HepG2 (cell line): Measurements from ENCODE around the gene PGP. TPM values are rescaled to one million over a fixed set of nuclear protein-coding genes. Genes with fewer than 3 reads are reported as not detected.

Experiments
- ATAC-seq: fragments of 200-7000 bp; cut with Tn5 transposase; 3 replicates; pipeline ENCODE4 v1.9.1; 2020; ENCODE audit warnings: mild to moderate bottlenecking, moderate library complexity
- BruUV-seq: library from RNA; stranded (reverse); fragments of 400-500 nt; replicated peaks from 2 replicates; lab custom pipeline; 2021; lab: Mats Ljungman, UMichigan
- CTCF ChIA-PET: fragments of 300-600 bp; formaldehyde crosslinking; extraction: SDS; loops from one replicate; lab custom pipeline; 2021; ENCODE audit warnings: low total read pairs, inconsistent platforms, low intra/inter-chr PET ratio; lab: Yijun Ruan, JAX
- POLR2A ChIA-PET: fragments of 350-600 bp; sonication (Branson Sonifier 250); formaldehyde crosslinking; loops from one replicate; lab custom pipeline; 2020; ENCODE audit warnings: antibody characterized with exemption, inconsistent platforms; lab: Yijun Ruan, JAX
- DNase-seq: peaks from one replicate; pipeline ENCODE4 v3.0.0-alpha.2; 2015; ENCODE audit warnings: low spot score
- FAIRE-seq: peaks from 3 replicates; lab custom pipeline; 2011; peaks lifted over from hg19 to GRCh38; lab: Jason Lieb, UNC
- H2AFZ ChIP-seq: one replicate; pipeline ENCODE4 v1.6.1; 2011; ENCODE audit warnings: low read length, inconsistent platforms
- H3K27ac ChIP-seq: fragments of 300-600 bp; 3 replicates; pipeline ENCODE4 v1.8.0; 2011; ENCODE audit warnings: mixed run types, mild to moderate bottlenecking, mixed read lengths, low read length, inconsistent platforms; ENCODE audit not compliant: insufficient read depth; ENCODE audit errors: extremely low read length
- H3K27me3 ChIP-seq, 2 experiments: fragments of 200-600 bp in 1 of 2; 2 replicates in 1 of 2; 3 replicates in 1 of 2; pipeline versions ENCODE4 v1.6.0 to v1.8.0; 2011; ENCODE audit warnings: low read length in 2 of 2, mild to moderate bottlenecking in 2 of 2, moderate library complexity in 2 of 2, inconsistent platforms in 1 of 2; ENCODE audit not compliant: insufficient read depth in 2 of 2, control insufficient read depth in 1 of 2
- H3K36me3 ChIP-seq, 2 experiments: fragments of 200-600 bp in 1 of 2; replicated peaks in 1 of 2; 2 replicates in 1 of 2; 3 replicates in 1 of 2; pipeline versions ENCODE4 v1.5.1 to v1.8.0; 2011; ENCODE audit warnings: low read length in 2 of 2, inconsistent platforms in 1 of 2; ENCODE audit not compliant: insufficient read depth in 2 of 2, control insufficient read depth in 1 of 2
- H3K4me1 ChIP-seq: 2 replicates; pipeline ENCODE4 v1.5.1; 2012; ENCODE audit warnings: low read length, inconsistent platforms; ENCODE audit not compliant: insufficient read depth
- H3K4me2 ChIP-seq: 2 replicates; pipeline ENCODE4 v1.6.0; 2011; ENCODE audit warnings: low read depth, low read length, inconsistent platforms
- H3K4me3 ChIP-seq, 3 experiments: fragments of 200-600 bp in 1 of 3; sonication (generic), shearing (Covaris generic) in 1 of 3; replicated peaks in 1 of 3; 2 replicates each; pipeline ENCODE4 v1.5.1; 2011 to 2016; ENCODE audit warnings: low read length in 3 of 3, inconsistent platforms in 2 of 3, low read depth in 2 of 3, mild to moderate bottlenecking in 2 of 3, control low read depth in 1 of 3, mixed read lengths in 1 of 3; ENCODE audit not compliant: insufficient read depth in 1 of 3
- H3K79me2 ChIP-seq: one replicate; pipeline ENCODE4 v1.6.1; 2011; ENCODE audit warnings: low read length, inconsistent platforms; ENCODE audit not compliant: insufficient read depth
- H3K9ac ChIP-seq: 2 replicates; pipeline ENCODE4 v1.6.0; 2011; ENCODE audit warnings: mild to moderate bottlenecking, low read depth, low read length, inconsistent platforms; ENCODE audit not compliant: insufficient read depth
- H3K9me3 ChIP-seq: 2 replicates; pipeline ENCODE4 v1.5.1; 2012; ENCODE audit warnings: mild to moderate bottlenecking, low read length
- H4K20me1 ChIP-seq: 2 replicates; pipeline ENCODE4 v1.6.0; 2011; ENCODE audit warnings: inconsistent platforms, mild to moderate bottlenecking, low read length, moderate library complexity; ENCODE audit not compliant: insufficient read depth
- GMEB1 ChIP-seq: sonication (generic); formaldehyde crosslinking; IDR thresholded peaks from 2 replicates; pipeline ENCODE4 v1.5.1; 2020; ENCODE audit warnings: missing genetic modification reagents, mild to moderate bottlenecking, borderline replicate concordance
- KDM2A ChIP-seq: sonication (generic); formaldehyde crosslinking; IDR thresholded peaks from 2 replicates; pipeline ENCODE4 v1.4.0; 2020; ENCODE audit warnings: low read depth, missing genetic modification reagents, borderline replicate concordance
- NFE2L1 ChIP-seq: sonication (generic); formaldehyde crosslinking; IDR thresholded peaks from 2 replicates; pipeline ENCODE4 v1.4.0; 2020; ENCODE audit warnings: missing genetic modification reagents, mild to moderate bottlenecking, borderline replicate concordance
- PAF1 ChIP-seq: IDR thresholded peaks from 2 replicates; pipeline ENCODE4 v1.6.1; 2016; ENCODE audit warnings: missing genetic modification reagents, missing compliant biosample characterization
- SRY ChIP-seq: sonication (generic); formaldehyde crosslinking; IDR thresholded peaks from 2 replicates; pipeline ENCODE4 v1.8.0; 2022; ENCODE audit warnings: mild to moderate bottlenecking, missing genetic modification reagents
- ZNF318 ChIP-seq: sonication (generic); formaldehyde crosslinking; IDR thresholded peaks from 2 replicates; pipeline ENCODE4 v1.4.0; 2020; ENCODE audit warnings: mild to moderate bottlenecking, missing genetic modification reagents
- WGBS: methylation state at CpG from one replicate; pipeline ENCODE4 v1.1.6; 2017; ENCODE audit warnings: low lambda C conversion rate; 5-methylcytosine and 5-hydroxymethylcytosine counted together
- in situ Hi-C: cut with HindIII; loops from 2 replicates; pipeline ENCODE4 v1.10.0; 2017; ENCODE audit warnings: low pct_unique_long_range_greater_than_20kb; ENCODE audit not compliant: extremely low pct_ligation_motif_present
- intact Hi-C: fragments of 100-400 bp; cut with micrococcal nuclease; formaldehyde crosslinking; loops from one replicate; pipeline ENCODE4 v1.10.0; 2022; ENCODE audit not compliant: unreplicated experiment
- polyA plus RNA-seq, 8 experiments: library from polyadenylated mRNA; depleted of rRNA in 3 of 8; stranded (reverse) in 7 of 8; unstranded in 1 of 8; fragments of >200 nt; fragmentation: Illumina TruSeq in 4 of 8; extraction: Trizol in 4 of 8; gene quantifications; 2 replicates each; pipeline versions ENCODE4 v1.2.1 to v1.2.3, GENCODE V29; 2011 to 2016; ENCODE audit warnings: low read depth in 4 of 8, missing spikeins in 1 of 8, mixed read lengths in 1 of 8; ENCODE audit not compliant: insufficient read depth in 1 of 8
- total RNA-seq, 5 experiments: library from RNA; depleted of rRNA; stranded (reverse); fragments of >200 nt; fragmentation: Illumina TruSeq; extraction: Trizol; gene quantifications; 2 replicates each; pipeline ENCODE4 v1.2.3, GENCODE V29; 2016; ENCODE audit warnings: low read depth in 1 of 5
- TF ChIP-seq, protein P1 (sequence below): sonication (generic); formaldehyde crosslinking; IDR thresholded peaks from 2 replicates; pipeline ENCODE4 v1.4.0; 2020; ENCODE audit warnings: missing genetic modification reagents
- TF ChIP-seq, protein P2 (sequence below): sonication (generic); formaldehyde crosslinking; IDR thresholded peaks from 2 replicates; pipeline ENCODE4 v1.5.0; 2020; ENCODE audit warnings: missing genetic modification reagents

The PGP gene
- total and polyA plus RNA-seq, 2 of the 13 experiments (the other 11 are each of a cell fraction or from before 2014, with no cell fraction given): 7.3 to 18.3 TPM

DNA sequence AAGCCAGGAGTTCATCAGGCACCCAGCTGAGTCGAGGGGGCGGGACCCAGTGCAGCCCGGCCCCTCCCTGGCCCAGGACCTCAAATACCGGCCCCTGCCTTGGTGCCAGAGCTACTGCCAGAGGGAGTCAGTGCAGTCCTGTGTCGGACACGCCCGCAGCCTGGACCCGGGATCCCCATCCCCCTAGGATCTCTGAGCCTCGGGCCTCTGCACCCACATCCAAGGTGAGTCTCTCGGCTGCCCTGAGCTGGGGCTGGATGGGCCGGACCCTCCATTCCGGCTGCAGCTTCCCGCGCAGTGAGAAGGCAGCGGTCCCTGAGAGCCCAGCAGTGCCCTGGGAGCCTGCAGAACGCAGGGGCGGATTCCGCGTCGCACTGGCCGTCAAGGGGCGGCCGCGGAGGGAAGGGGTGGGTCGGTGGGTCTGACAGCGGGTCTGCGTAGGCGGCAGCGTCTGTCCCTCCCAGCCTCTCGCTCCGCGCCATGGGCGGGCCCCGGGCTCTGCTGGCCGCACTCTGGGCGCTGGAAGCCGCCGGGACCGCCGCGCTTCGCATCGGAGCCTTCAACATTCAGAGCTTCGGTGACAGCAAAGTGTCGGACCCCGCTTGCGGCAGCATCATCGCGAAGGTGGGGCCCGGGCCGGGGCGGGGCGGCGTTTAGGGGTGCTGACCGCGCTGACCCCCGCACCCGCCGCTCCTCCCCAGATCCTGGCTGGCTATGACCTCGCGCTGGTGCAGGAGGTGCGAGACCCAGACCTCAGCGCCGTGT, 21.9 kb upstream of the PGP start, which contains the start of gene DNASE1L2:
Gene DNASE1L2 (plus strand): TSS at position 108 of the 765 bp plus-strand sequence. CDS start 373 bp downstream, at position 481.
- H3K9me3 ChIP-seq: no peaks in the 10 kb centered on the region
- ATAC-seq (peak; percentile 18), DNase-seq (no peak), FAIRE-seq (no peak)
- H3K4me2 ChIP-seq: peak within 1 kb of the TSS; percentile 53
- H2AFZ ChIP-seq: no peak within 1 kb of the TSS
- no peaks in the 10 kb centered on the region for H3K79me2 ChIP-seq
- in situ Hi-C loops: no loop called here
- BruUV-seq: no TSS peak
- ChIA-PET CTCF (no interaction called here), POLR2A (interaction anchor here (1.0 kb wide), 1 partner anchor 10 kb away, joined by 3 read pairs; no protein-coding TSS in a partner anchor)
- no peaks in the 10 kb centered on the region for H3K27me3 ChIP-seq
- whole genome bisulfite sequencing: 65% methylated on average over 16 of the region's 64 CpGs
- H3K27ac ChIP-seq: no peak within 1 kb of the TSS
- H3K9ac ChIP-seq: no peak within 1 kb of the TSS
- peaks cover 31% of the 10 kb centered on the region for H3K4me1 ChIP-seq
- H3K4me3 ChIP-seq: peak within 1 kb of the TSS in 2 of 3 experiments; percentile 28 to 55; a peak in 3 of 6 replicates
- intact Hi-C loops: no loop called here
- 0 out of 2 replicates have a peak, but pooled peaks cover 2% of the 10 kb centered on the region for H4K20me1 ChIP-seq
- H3K36me3 ChIP-seq: peaks cover 6 to 16% of the 10 kb centered on the region in 2 experiments; a peak in 3 of 5 replicates
- TF ChIP-seq, protein P1, sequence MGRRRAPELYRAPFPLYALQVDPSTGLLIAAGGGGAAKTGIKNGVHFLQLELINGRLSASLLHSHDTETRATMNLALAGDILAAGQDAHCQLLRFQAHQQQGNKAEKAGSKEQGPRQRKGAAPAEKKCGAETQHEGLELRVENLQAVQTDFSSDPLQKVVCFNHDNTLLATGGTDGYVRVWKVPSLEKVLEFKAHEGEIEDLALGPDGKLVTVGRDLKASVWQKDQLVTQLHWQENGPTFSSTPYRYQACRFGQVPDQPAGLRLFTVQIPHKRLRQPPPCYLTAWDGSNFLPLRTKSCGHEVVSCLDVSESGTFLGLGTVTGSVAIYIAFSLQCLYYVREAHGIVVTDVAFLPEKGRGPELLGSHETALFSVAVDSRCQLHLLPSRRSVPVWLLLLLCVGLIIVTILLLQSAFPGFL (CRISPR knock-in tag): no peak
- TF ChIP-seq GMEB1 (CRISPR knock-in tag) (no peak), SRY (CRISPR knock-in tag) (0 out of 2 replicates have a peak, but pooled peaks have one; percentile 35), NFE2L1 (CRISPR knock-in tag) (no peak), ZNF318 (CRISPR knock-in tag) (no peak), KDM2A (peak; percentile 27; the same call in 1 of the 2 replicates), PAF1 (CRISPR knock-in tag) (no peak)
- TF ChIP-seq, protein P2, sequence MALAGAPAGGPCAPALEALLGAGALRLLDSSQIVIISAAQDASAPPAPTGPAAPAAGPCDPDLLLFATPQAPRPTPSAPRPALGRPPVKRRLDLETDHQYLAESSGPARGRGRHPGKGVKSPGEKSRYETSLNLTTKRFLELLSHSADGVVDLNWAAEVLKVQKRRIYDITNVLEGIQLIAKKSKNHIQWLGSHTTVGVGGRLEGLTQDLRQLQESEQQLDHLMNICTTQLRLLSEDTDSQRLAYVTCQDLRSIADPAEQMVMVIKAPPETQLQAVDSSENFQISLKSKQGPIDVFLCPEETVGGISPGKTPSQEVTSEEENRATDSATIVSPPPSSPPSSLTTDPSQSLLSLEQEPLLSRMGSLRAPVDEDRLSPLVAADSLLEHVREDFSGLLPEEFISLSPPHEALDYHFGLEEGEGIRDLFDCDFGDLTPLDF (CRISPR knock-in tag): no peak
